Nephron (organoid): ENCODE results near the gene MGAT5.

Experiments
- H3K27ac Mint-ChIP-seq, 3 experiments: 2 replicates each; pipeline ENCODE4 v1.8.0; 2020; ENCODE audit warnings: mixed read lengths in 3 of 3, mild to moderate bottlenecking in 2 of 3, moderate library complexity in 1 of 3
- H3K27me3 Mint-ChIP-seq: 2 replicates; pipeline ENCODE4 v1.8.0; 2021; ENCODE audit warnings: low read depth, mild to moderate bottlenecking, moderate library complexity, mixed read lengths
- H3K36me3 Mint-ChIP-seq: 2 replicates; pipeline ENCODE4 v1.8.0; 2020; ENCODE audit warnings: low read depth, mixed read lengths
- H3K4me1 Mint-ChIP-seq: 2 replicates; pipeline ENCODE4 v1.8.0; 2020; ENCODE audit warnings: mixed read lengths
- H3K4me3 Mint-ChIP-seq, 3 experiments: 2 replicates each; pipeline ENCODE4 v1.8.0; 2020; ENCODE audit warnings: mild to moderate bottlenecking in 3 of 3, mixed read lengths in 3 of 3, moderate library complexity in 2 of 3
- H3K9me3 Mint-ChIP-seq: 2 replicates; pipeline ENCODE4 v1.8.0; 2020; ENCODE audit warnings: mixed read lengths
- TF ChIP-seq, protein P1 (sequence below), 3 experiments: fragments of 200-600 bp; sonication (generic); IDR thresholded peaks; one replicate each; pipeline ENCODE4 v1.5.0; 2021; ENCODE audit warnings: antibody characterized with exemption in 3 of 3; ENCODE audit not compliant: unreplicated experiment in 3 of 3

The MGAT5 gene

DNA sequence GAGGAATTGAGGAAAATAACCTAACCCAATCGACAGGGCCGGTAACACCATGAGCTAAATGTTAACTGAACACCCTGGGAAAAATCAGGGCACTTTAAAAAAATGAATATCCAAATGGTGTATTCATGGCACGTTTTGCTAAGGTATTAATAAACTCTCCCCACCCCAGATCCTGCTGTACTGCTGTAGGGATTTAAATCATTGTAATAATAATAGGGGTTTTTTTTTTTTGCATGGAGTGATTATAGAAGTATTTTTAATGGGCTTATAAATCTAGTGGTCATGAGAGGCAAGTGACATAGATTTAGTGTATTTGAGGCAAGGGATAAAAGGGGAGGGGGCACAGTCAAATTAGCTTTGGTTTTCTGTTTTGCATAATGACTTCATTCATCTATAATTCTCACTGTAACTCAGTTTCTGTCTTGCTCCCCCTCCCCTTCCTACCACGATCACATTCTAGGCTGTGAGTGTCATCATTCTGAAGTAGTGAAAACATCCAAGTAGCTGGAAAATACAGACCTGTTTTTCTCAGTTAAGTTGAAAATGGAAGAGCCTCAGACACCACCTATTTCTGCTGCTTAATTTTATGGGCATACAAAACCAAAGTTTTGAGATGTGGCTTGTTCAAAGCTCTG, 18.2 kb upstream of the MGAT5 start:
- TF ChIP-seq, protein P1, sequence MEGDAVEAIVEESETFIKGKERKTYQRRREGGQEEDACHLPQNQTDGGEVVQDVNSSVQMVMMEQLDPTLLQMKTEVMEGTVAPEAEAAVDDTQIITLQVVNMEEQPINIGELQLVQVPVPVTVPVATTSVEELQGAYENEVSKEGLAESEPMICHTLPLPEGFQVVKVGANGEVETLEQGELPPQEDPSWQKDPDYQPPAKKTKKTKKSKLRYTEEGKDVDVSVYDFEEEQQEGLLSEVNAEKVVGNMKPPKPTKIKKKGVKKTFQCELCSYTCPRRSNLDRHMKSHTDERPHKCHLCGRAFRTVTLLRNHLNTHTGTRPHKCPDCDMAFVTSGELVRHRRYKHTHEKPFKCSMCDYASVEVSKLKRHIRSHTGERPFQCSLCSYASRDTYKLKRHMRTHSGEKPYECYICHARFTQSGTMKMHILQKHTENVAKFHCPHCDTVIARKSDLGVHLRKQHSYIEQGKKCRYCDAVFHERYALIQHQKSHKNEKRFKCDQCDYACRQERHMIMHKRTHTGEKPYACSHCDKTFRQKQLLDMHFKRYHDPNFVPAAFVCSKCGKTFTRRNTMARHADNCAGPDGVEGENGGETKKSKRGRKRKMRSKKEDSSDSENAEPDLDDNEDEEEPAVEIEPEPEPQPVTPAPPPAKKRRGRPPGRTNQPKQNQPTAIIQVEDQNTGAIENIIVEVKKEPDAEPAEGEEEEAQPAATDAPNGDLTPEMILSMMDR (IDR thresholded peaks at IDR 0.05; ENCODE audit: unreplicated experiment in 3 of 3), result no peak
- peaks cover 4% of the 10 kb centered on the region for H3K9me3 Mint-ChIP-seq
- H3K4me3 Mint-ChIP-seq, result no peak overlapping the region

DNA sequence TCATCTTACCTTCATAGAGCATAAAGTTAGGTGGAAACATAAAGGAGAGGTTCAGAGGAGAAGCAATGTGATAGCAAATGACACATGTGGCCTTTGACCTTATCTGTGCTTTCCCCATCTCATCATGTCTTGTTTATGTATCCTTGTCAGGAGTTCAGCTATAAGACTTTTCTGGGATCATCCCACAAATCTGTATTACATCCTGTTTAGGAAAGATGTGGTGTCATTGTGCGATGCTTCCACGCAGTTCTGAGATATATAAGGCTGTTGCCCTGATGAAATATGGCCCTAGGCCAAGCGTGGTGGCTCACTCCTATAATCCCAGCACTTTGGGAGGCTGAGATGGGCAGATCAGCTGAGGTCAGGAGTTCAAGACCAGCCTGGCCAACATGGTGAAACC, 15.5 kb upstream of the MGAT5 start:
- H3K4me3 Mint-ChIP-seq, result no peak overlapping the region
- no peaks in the 10 kb centered on the region for H3K27me3 Mint-ChIP-seq
- no peaks in the 10 kb centered on the region for H3K9me3 Mint-ChIP-seq
- H3K27ac Mint-ChIP-seq, result no peak overlapping the region
- TF ChIP-seq, protein P1 (IDR thresholded peaks at IDR 0.05; ENCODE audit: unreplicated experiment in 3 of 3), result no peak
- peaks cover 11% of the 10 kb centered on the region for H3K4me1 Mint-ChIP-seq
- H3K36me3 Mint-ChIP-seq, result no peaks in the 10 kb centered on the region

More for the DNA sequence above, 18.2 kb upstream of the MGAT5 start:
- Mint-ChIP-seq H3K27me3 (no peaks in the 10 kb centered on the region), H3K4me1 (peaks cover 21% of the 10 kb centered on the region), H3K27ac (no peak overlapping the region), H3K36me3 (no peaks in the 10 kb centered on the region)

DNA sequence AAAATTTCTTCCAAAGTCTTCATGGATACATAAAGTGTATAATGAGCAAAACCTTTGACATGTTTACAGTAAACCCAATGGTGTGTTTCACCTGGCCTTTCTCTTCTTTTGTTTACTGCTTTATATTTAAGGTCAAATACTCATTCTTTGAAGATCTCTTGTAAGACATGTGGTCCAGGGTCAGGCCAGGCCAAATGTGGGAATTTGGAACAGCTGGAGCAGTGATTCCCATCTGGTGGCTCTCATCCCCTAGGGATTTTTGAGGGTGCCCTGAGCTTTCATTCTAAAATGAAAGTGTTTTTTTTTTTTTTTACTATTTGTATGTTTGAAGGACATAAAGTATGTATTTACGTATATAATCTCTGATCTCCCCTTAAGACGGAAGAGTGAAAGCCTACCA, 13.8 kb upstream of the MGAT5 start:
- Mint-ChIP-seq H3K4me3 (no peak overlapping the region), H3K9me3 (no peaks in the 10 kb centered on the region), H3K27ac (no peak overlapping the region), H3K27me3 (no peaks in the 10 kb centered on the region), H3K4me1 (peaks cover 4% of the 10 kb centered on the region), H3K36me3 (no peaks in the 10 kb centered on the region)
- TF ChIP-seq, protein P1 (IDR thresholded peaks at IDR 0.05; ENCODE audit: unreplicated experiment in 3 of 3), result no peak

DNA sequence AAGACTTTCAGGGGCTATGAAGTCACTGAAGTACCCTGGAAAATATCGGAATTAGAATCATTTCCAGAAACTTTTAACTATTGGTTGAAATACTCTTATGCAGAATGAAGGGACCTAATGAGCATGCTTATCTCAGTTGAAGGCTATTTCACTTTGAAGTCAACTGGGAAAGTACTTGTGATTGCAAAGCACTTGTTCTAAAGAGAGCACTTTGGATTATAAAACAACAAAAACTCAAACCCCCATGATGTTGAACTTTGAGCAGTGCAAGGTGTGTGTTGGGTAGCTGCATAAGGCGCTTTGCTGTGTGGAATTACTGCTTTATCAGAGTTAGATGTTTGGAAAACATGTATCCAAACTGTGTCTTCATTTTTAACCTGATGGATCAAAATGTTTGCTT, 12.0 kb upstream of the MGAT5 start:
- Mint-ChIP-seq H3K27ac (no peak overlapping the region), H3K4me3 (no peak overlapping the region), H3K27me3 (no peaks in the 10 kb centered on the region), H3K4me1 (peaks cover 19% of the 10 kb centered on the region), H3K9me3 (no peaks in the 10 kb centered on the region), H3K36me3 (no peaks in the 10 kb centered on the region)
- TF ChIP-seq, protein P1 (IDR thresholded peaks at IDR 0.05; ENCODE audit: unreplicated experiment in 3 of 3), result no peak

DNA sequence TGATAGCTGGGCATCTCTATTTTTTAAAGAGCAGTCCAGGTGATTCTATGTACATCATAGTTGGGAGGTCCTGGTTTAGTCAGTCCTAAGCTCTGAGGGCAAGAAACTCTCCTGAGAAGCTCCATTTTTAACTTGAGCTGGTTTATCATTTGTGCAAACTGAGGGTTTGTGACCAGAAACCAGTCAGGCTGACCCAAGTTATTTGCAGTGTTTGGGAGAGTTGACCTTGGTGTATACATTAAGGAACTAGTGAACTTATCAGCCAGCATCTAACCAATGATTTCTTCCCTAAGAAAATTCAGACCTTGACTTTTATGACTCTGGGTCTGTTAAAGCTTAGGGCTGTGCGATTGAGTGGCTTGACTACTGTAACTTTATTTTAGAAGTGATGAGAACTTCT, 10.6 kb upstream of the MGAT5 start:
- H3K4me3 Mint-ChIP-seq, result no peak overlapping the region
- peaks cover 23% of the 10 kb centered on the region for H3K4me1 Mint-ChIP-seq
- no peak overlapping the region for H3K27ac Mint-ChIP-seq
- no peaks in the 10 kb centered on the region for H3K36me3 Mint-ChIP-seq
- H3K27me3 Mint-ChIP-seq, result no peaks in the 10 kb centered on the region
- TF ChIP-seq, protein P1 (IDR thresholded peaks at IDR 0.05; ENCODE audit: unreplicated experiment in 3 of 3), result no peak
- H3K9me3 Mint-ChIP-seq, result no peaks in the 10 kb centered on the region

DNA sequence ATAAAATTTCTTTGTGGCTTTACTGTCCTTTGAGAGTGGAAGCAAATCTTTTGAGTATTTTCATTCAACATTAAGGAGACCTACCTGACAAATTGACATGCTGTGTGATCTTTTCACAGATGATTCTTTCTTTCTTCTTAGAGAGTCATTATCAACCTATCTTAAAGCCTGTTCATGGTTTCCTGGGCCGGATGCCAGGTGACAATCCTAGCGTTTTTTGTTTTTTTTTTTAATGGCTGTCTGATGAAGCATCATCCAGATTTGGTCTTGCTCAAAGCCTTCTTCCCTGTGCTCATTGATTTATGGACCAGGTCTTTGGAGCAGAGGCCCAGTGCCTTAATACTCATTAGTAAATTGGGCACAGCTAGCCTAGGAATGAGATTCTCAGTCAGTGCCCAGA, 9.8 kb upstream of the MGAT5 start:
- Mint-ChIP-seq H3K27ac (no peak overlapping the region), H3K4me3 (no peak overlapping the region), H3K9me3 (no peaks in the 10 kb centered on the region), H3K4me1 (peaks cover 23% of the 10 kb centered on the region), H3K36me3 (no peaks in the 10 kb centered on the region), H3K27me3 (no peaks in the 10 kb centered on the region)
- TF ChIP-seq, protein P1 (IDR thresholded peaks at IDR 0.05; ENCODE audit: unreplicated experiment in 3 of 3), result no peak
